Heart left ventricle (tissue), 16 donors: ENCODE measurements around the gene RAB13. TPM values are rescaled to one million over a fixed set of nuclear protein-coding genes. Genes with fewer than 3 reads are reported as not detected.

Experiments
- ATAC-seq, 4 donors: fragments of 200-7000 bp; cut with Tn5 transposase; one replicate each; pipeline ENCODE4 v1.9.1; 2020 to 2022; ENCODE audit warnings: moderate library complexity in 4 of 4, mild to moderate bottlenecking in 3 of 4, moderate number of reproducible peaks in 1 of 4
- DNase-seq, 5 donors: peaks; one replicate each; pipeline ENCODE4 v3.0.0-alpha.2; 2020
- H3K27ac ChIP-seq, 12 donors: fragments of 200-600 bp; sonication (generic) in 4 of 12; one replicate each; pipeline versions ENCODE4 v1.5.0 to v1.8.0; 2016 to 2022; ENCODE audit warnings: mild to moderate bottlenecking in 2 of 12
- H3K27me3 ChIP-seq, 9 donors: fragments of 200-600 bp; sonication (generic) in 2 of 9; one replicate each; pipeline versions ENCODE4 v1.5.1 to v1.8.0; 2016 to 2022; ENCODE audit warnings: mild to moderate bottlenecking in 3 of 9
- H3K36me3 ChIP-seq, 9 donors: fragments of 200-600 bp; sonication (generic) in 2 of 9; one replicate each; pipeline versions ENCODE4 v1.5.0 to v1.8.0; 2018 to 2022; ENCODE audit warnings: mild to moderate bottlenecking in 2 of 9
- H3K4me1 ChIP-seq, 12 donors: fragments of 200-600 bp; sonication (generic) in 4 of 12; one replicate each; pipeline versions ENCODE4 v1.5.0 to v1.8.0; 2016 to 2022; ENCODE audit warnings: mild to moderate bottlenecking in 3 of 12
- H3K4me3 ChIP-seq, 12 donors: fragments of 200-600 bp; sonication (generic) in 4 of 12; one replicate each; pipeline versions ENCODE4 v1.5.0 to v1.8.0; 2017 to 2022; ENCODE audit warnings: mild to moderate bottlenecking in 9 of 12, moderate library complexity in 4 of 12
- H3K9me3 ChIP-seq, 12 donors: fragments of 200-600 bp; sonication (generic) in 4 of 12; one replicate each; pipeline versions ENCODE4 v1.5.0 to v1.8.0; 2016 to 2022; ENCODE audit warnings: mild to moderate bottlenecking in 1 of 12
- CTCF ChIP-seq, 12 donors: fragments of 200-600 bp; sonication (generic) in 4 of 12; IDR thresholded peaks; one replicate each; pipeline versions ENCODE4 v1.5.0 to v1.8.0; 2018 to 2022; ENCODE audit warnings: antibody characterized with exemption in 12 of 12, mild to moderate bottlenecking in 5 of 12
- POLR2A ChIP-seq, 2 donors: fragments of 450-650 bp; IDR thresholded peaks; one replicate each; pipeline ENCODE4 v1.6.1; 2017; ENCODE audit warnings: antibody characterized with exemption in 2 of 2, mild to moderate bottlenecking in 2 of 2, moderate library complexity in 2 of 2
- WGBS, 4 donors: extraction: QIAGEN DNeasy Blood & Tissue Kit in 2 of 4; methylation state at CpG; one replicate each; pipeline versions ENCODE4 v1.1.5 to v1.1.7; 2013 to 2018; 5-methylcytosine and 5-hydroxymethylcytosine counted together
- intact Hi-C, 10 donors: fragments of 100-400 bp; cut with DNase I; formaldehyde crosslinking; loops; one replicate each; pipeline versions ENCODE4 v1.11.1 to v1.14.2; 2022
- polyA plus RNA-seq, 2 donors: library from polyadenylated mRNA; stranded (reverse); fragments of 200-250 nt; gene quantifications; one replicate each; pipeline ENCODE4 v1.2.3, GENCODE V29; 2013
- total RNA-seq, 9 donors: library from RNA; depleted of rRNA in 2 of 9; stranded (reverse); fragments of >200 nt in 2 of 9; fragmentation: NEBNext Ultra II Directional in 3 of 9; extraction: Animal tissue kit (Norgen Biotek cat#: 25700) in 3 of 9; gene quantifications; one replicate each; pipeline versions ENCODE4 v1.1.0 to v1.2.4, GENCODE V29; 2016 to 2023
- donor health status: ischemic (EF 13 %, LVEDD 7.1; RV severe dilation, severe dysfunction).
- donor health status: healthy with polysubstance abuse.
- donor health status: DM: no; HTN: yes; CAD: no.
- donor health status: DM: no; HTN: no; CAD: no.
- donor health status: ischemic (EF 25% LVEDD 6.9; RV normal size, moderate dysfunction).
- donor health status: ischemic (EF 25% LVEDD 5.7; RV mildly dilated, moderate dysfunction).
- donor health status: healthy.
- donor health status: DM: yes; HTN: yes; CAD: no.
- donor health status: ischemic (EF 35%, LVEDD 5.7; RV mildly dilated, moderate dysfunction).
- donor health status: nonischemic (EF 11% LVEDD 7.7; RV severe dilation, severe dysfunction).
- donor health status: DM: yes; HTN: yes; CAD: no.
- donor health status: PGD.
- donor health status: ischemic (EF 29% LVEDD 5.4; RV normal size, mild dysfunction).
- donor health status: nonischemic (EF 23%, LVEDD 6.1; RV moderate dilation, normal function).

Gene RAB13
- total and polyA plus RNA-seq, 11 donors, result 18.2 to 107 (median 61.9) TPM

DNA sequence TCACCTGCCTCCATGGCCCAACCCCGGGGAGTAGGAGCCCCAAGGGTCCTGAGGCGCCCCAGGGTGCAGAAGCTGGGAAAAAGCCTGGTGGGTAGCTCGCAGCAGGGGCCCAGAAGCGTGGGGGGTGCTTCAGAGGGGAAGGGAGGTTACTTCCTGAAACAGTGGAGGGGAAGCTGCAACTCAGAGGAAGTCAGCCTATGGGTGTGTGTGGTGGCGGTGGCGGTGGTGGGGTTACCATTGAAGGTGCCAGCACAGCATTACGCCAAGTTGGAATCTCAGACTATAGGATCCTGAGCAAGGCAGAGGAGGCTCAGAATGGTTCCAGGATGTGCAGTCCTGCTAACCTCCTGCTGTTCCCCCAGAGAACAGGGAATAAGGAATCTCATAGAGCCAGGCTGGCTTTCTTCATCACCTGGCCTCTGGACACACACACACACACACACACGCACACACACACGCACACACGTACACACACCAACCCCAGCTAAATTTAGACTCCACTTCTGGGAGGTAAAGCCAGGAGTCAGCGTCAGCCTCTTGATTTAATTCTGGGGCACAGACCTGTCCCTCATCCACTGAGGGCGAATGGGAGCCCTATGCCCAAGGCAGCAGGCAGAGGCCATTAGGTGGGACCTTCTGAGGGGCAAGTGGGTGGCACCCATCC lies 40.9 kb downstream of the RAB13 start:
- H3K36me3 ChIP-seq, result peaks cover 0 to 69% (median 57%) of the 10 kb centered on the region in 9 donors
- intact Hi-C loops, result loop anchor here in 8 of 10 donors (1.0 to 10.0 kb wide), 7 partner anchors 22 to 268 kb away; partner anchors contain the start of genes GATAD2B (in 1 of the 8), NPR1 (in 1 of the 8) and RAB13 (in 1 of the 8)

GRCh38 chr1:153944827-153945117 lies 41.4 kb downstream of the RAB13 start:
- H3K4me1 ChIP-seq, result peaks cover 0 to 43% (median 29%) of the 10 kb centered on the region in 12 donors
- 59 to 75% (median 66%) methylated on average over 3 of the region's 3 CpGs for WGBS, 4 donors
- H3K27ac ChIP-seq, result peak overlapping the region; percentile 97 to 100 (median 100)
- H3K9me3 ChIP-seq, result no peaks in the 10 kb centered on the region
- ATAC-seq (no peak), DNase-seq (no peak)
- no peaks in the 10 kb centered on the region for H3K27me3 ChIP-seq
- intact Hi-C loops, result loop anchor here in 8 of 10 donors (1.0 to 10.0 kb wide), 8 partner anchors 12 to 267 kb away; partner anchors contain the start of genes GATAD2B (in 1 of the 8), NPR1 (in 1 of the 8) and RAB13 (in 1 of the 8)
- H3K4me3 ChIP-seq, result peak overlapping the region in 11 of 12 donors; percentile 6 to 100 (median 89)
- peaks cover 0 to 69% (median 57%) of the 10 kb centered on the region in 9 donors for H3K36me3 ChIP-seq
- no peak for TF ChIP-seq CTCF (IDR thresholded peaks at IDR 0.05)
- no peak for TF ChIP-seq POLR2A (IDR thresholded peaks at IDR 0.05)

More for the DNA sequence above, 40.9 kb downstream of the RAB13 start:
- peak overlapping the region; percentile 97 to 100 (median 100) for H3K27ac ChIP-seq
- H3K4me3 ChIP-seq, result peak overlapping the region; percentile 67 to 100 (median 92)
- TF ChIP-seq POLR2A (IDR thresholded peaks at IDR 0.05) (no peak), CTCF (IDR thresholded peaks at IDR 0.05) (no peak)
- 29 to 32% (median 31%) methylated on average over 11 to 12 of the region's 12 CpGs for WGBS, 4 donors
- DNase-seq (peak; percentile 76 to 88 (median 85)), ATAC-seq (peak; percentile 60 to 76 (median 72))
- H3K9me3 ChIP-seq, result no peaks in the 10 kb centered on the region
- H3K27me3 ChIP-seq, result no peaks in the 10 kb centered on the region
- H3K4me1 ChIP-seq, result peaks cover 0 to 43% (median 29%) of the 10 kb centered on the region in 12 donors

- no peak for DNase-seq
- no peaks in the 10 kb centered on the region for H3K27me3 ChIP-seq
- H3K36me3 ChIP-seq, result peaks cover 0 to 69% (median 57%) of the 10 kb centered on the region in 9 donors
- TF ChIP-seq POLR2A (IDR thresholded peaks at IDR 0.05) (no peak), CTCF (IDR thresholded peaks at IDR 0.05) (no peak)
- intact Hi-C loops, result loop anchor here in 6 of 10 donors (1.0 to 10.0 kb wide), 3 partner anchors 12 to 149 kb away; partner anchors contain the start of gene GATAD2B (in 1 of the 6)
- ATAC-seq, result no peak
- H3K4me1 ChIP-seq, result peaks cover 0 to 43% (median 29%) of the 10 kb centered on the region in 12 donors
- no peaks in the 10 kb centered on the region for H3K9me3 ChIP-seq
- WGBS, 4 donors, result 77 to 86% (median 84%) methylated on average over 9 to 15 of the region's 15 CpGs
- H3K4me3 ChIP-seq, result peak overlapping the region in 11 of 12 donors; percentile 6 to 100 (median 89)
- peak overlapping the region; percentile 97 to 100 (median 100) for H3K27ac ChIP-seq
These were observed 41.9 kb downstream of the RAB13 start for GRCh38 chr1:153944005-153944826.
